H9 (cell line): Measurements from ENCODE around the gene ECEL1. TPM values are rescaled to one million over a fixed set of nuclear protein-coding genes. Genes with fewer than 3 reads are reported as not detected.

Experiments
- DNase-seq: peaks from one replicate; pipeline ENCODE4 v3.0.0-alpha.2; 2017
- H2AFZ ChIP-seq: one replicate; pipeline ENCODE4 v1.6.1; 2013; ENCODE audit warnings: mild to moderate bottlenecking, low read length, control low read depth, moderate library complexity
- H2AK5ac ChIP-seq: 2 replicates; pipeline ENCODE4 v1.6.1; 2013; ENCODE audit warnings: low read length, control low read depth, mixed read lengths; ENCODE audit not compliant: insufficient read length
- H2BK120ac ChIP-seq: one replicate; pipeline ENCODE4 v1.6.1; 2013; ENCODE audit warnings: low read depth, mild to moderate bottlenecking, low read length, control low read depth, inconsistent platforms; ENCODE audit not compliant: poor library complexity, severe bottlenecking
- H2BK12ac ChIP-seq: 2 replicates; pipeline ENCODE4 v1.6.1; 2013; ENCODE audit warnings: low read length, control low read depth, mixed read lengths, low read depth; ENCODE audit not compliant: insufficient read length
- H2BK15ac ChIP-seq: 2 replicates; pipeline ENCODE4 v1.6.1; 2013; ENCODE audit warnings: low read depth, low read length, control low read depth
- H2BK20ac ChIP-seq: one replicate; pipeline ENCODE4 v1.6.1; 2013; ENCODE audit warnings: low read depth, mild to moderate bottlenecking, low read length, control low read depth, inconsistent platforms; ENCODE audit not compliant: poor library complexity, severe bottlenecking
- H2BK5ac ChIP-seq: 2 replicates; pipeline ENCODE4 v1.6.1; 2013; ENCODE audit warnings: low read length, control low read depth, mixed read lengths; ENCODE audit not compliant: insufficient read length
- H3K14ac ChIP-seq: 2 replicates; pipeline ENCODE4 v1.6.1; 2013; ENCODE audit warnings: low read length, control low read depth; ENCODE audit not compliant: insufficient read depth
- H3K18ac ChIP-seq: 2 replicates; pipeline ENCODE4 v1.6.1; 2013; ENCODE audit warnings: low read depth, mild to moderate bottlenecking, mixed read lengths, low read length, control low read depth; ENCODE audit not compliant: insufficient read length
- H3K23ac ChIP-seq: 2 replicates; pipeline ENCODE4 v1.6.1; 2013; ENCODE audit warnings: low read length, control low read depth, mixed read lengths, low read depth; ENCODE audit not compliant: insufficient read length
- H3K23me2 ChIP-seq: 2 replicates; pipeline ENCODE4 v1.6.1; 2013; ENCODE audit warnings: low read depth, mild to moderate bottlenecking, mixed read lengths, low read length, control low read depth; ENCODE audit not compliant: insufficient read length, poor library complexity, severe bottlenecking
- H3K27ac ChIP-seq: 2 replicates; pipeline ENCODE4 v1.5.1; 2013; ENCODE audit warnings: low read length, control low read depth, mixed read lengths, low read depth; ENCODE audit not compliant: insufficient read length
- H3K27me3 ChIP-seq: 2 replicates; pipeline ENCODE4 v1.6.1; 2013; ENCODE audit warnings: low read length, control low read depth, inconsistent platforms; ENCODE audit not compliant: insufficient read depth
- H3K4ac ChIP-seq: 2 replicates; pipeline ENCODE4 v1.6.1; 2013; ENCODE audit warnings: low read depth, mild to moderate bottlenecking, control low read depth, inconsistent platforms, low read length, moderate library complexity
- H3K4me1 ChIP-seq: 2 replicates; pipeline ENCODE4 v1.6.1; 2013; ENCODE audit warnings: low read length, control low read depth, inconsistent platforms; ENCODE audit not compliant: insufficient read depth
- H3K4me2 ChIP-seq: 2 replicates; pipeline ENCODE4 v1.6.1; 2013; ENCODE audit warnings: low read length, control low read depth, mixed read lengths; ENCODE audit not compliant: insufficient read length, insufficient read depth
- H3K56ac ChIP-seq: 2 replicates; pipeline ENCODE4 v1.6.1; 2013; ENCODE audit warnings: low read depth, mild to moderate bottlenecking, mixed read lengths, low read length, control low read depth; ENCODE audit not compliant: insufficient read length
- H3K79me1 ChIP-seq: 2 replicates; pipeline ENCODE4 v1.6.1; 2013; ENCODE audit warnings: low read depth, mild to moderate bottlenecking, moderate library complexity, low read length, control low read depth, inconsistent platforms; ENCODE audit not compliant: insufficient read depth, poor library complexity, severe bottlenecking
- H3K79me2 ChIP-seq: 2 replicates; pipeline ENCODE4 v1.6.1; 2013; ENCODE audit warnings: low read length, control low read depth, inconsistent platforms; ENCODE audit not compliant: insufficient read depth
- H3K9ac ChIP-seq: 2 replicates; pipeline ENCODE4 v1.6.1; 2013; ENCODE audit warnings: low read length, control low read depth, mixed read lengths; ENCODE audit not compliant: insufficient read length; ENCODE audit errors: extremely low read depth
- H3K9me3 ChIP-seq: one replicate; pipeline ENCODE4 v1.6.1; 2013; ENCODE audit warnings: low read depth, low read length, inconsistent platforms; ENCODE audit not compliant: control insufficient read depth
- H3T11ph ChIP-seq: one replicate; pipeline ENCODE4 v1.6.1; 2013; ENCODE audit warnings: mild to moderate bottlenecking, low read length, control low read depth, inconsistent platforms
- H4K20me1 ChIP-seq: one replicate; pipeline ENCODE4 v1.6.1; 2013; ENCODE audit not compliant: control insufficient read depth, insufficient read length, insufficient read depth
- H4K5ac ChIP-seq: 2 replicates; pipeline ENCODE4 v1.6.1; 2013; ENCODE audit warnings: low read depth, mild to moderate bottlenecking, mixed read lengths, low read length, control low read depth; ENCODE audit not compliant: insufficient read length
- H4K8ac ChIP-seq: replicated peaks from 2 replicates; pipeline ENCODE4 v1.6.1; 2013; ENCODE audit warnings: low read length, control low read depth, mixed read lengths, low read depth; ENCODE audit not compliant: insufficient read length
- H4K91ac ChIP-seq: 2 replicates; pipeline ENCODE4 v1.6.1; 2013; ENCODE audit warnings: low read depth, mild to moderate bottlenecking, moderate library complexity, mixed read lengths, low read length, control low read depth; ENCODE audit not compliant: insufficient read length
- H3K27ac Mint-ChIP-seq, 3 experiments: 2 replicates in 2 of 3; 3 replicates in 1 of 3; pipeline ENCODE4 v1.8.0; 2020 to 2021; ENCODE audit warnings: mixed read lengths in 3 of 3, mild to moderate bottlenecking in 1 of 3, moderate library complexity in 1 of 3
- H3K27me3 Mint-ChIP-seq: 2 replicates; pipeline ENCODE4 v1.8.0; 2021; ENCODE audit warnings: low read depth, mild to moderate bottlenecking, moderate library complexity, mixed read lengths
- H3K36me3 Mint-ChIP-seq, 3 experiments: 2 replicates in 2 of 3; 3 replicates in 1 of 3; pipeline ENCODE4 v1.8.0; 2020 to 2021; ENCODE audit warnings: low read depth in 3 of 3, mixed read lengths in 3 of 3; ENCODE audit not compliant: insufficient read depth in 1 of 3
- H3K4me1 Mint-ChIP-seq, 2 experiments: 2 replicates each; pipeline ENCODE4 v1.8.0; 2020; ENCODE audit warnings: mixed read lengths in 2 of 2
- H3K4me3 Mint-ChIP-seq, 2 experiments: 2 replicates in 1 of 2; 3 replicates in 1 of 2; pipeline ENCODE4 v1.8.0; 2020 to 2021; ENCODE audit warnings: mild to moderate bottlenecking in 2 of 2, mixed read lengths in 2 of 2, moderate library complexity in 1 of 2
- H3K9me3 Mint-ChIP-seq, 2 experiments: 2 replicates in 1 of 2; 3 replicates in 1 of 2; pipeline ENCODE4 v1.8.0; 2020; ENCODE audit warnings: mild to moderate bottlenecking in 2 of 2, mixed read lengths in 2 of 2, moderate library complexity in 1 of 2
- WGBS: extraction: QIAGEN DNeasy Blood & Tissue Kit; methylation state at CpG from one replicate; pipeline ENCODE4 v1.1.7; 2013; ENCODE audit warnings: missing lambda C conversion rate, low lambda C conversion rate, mixed read lengths; ENCODE audit not compliant: insufficient read length; ENCODE audit errors: extremely low coverage; 5-methylcytosine and 5-hydroxymethylcytosine counted together
- total RNA-seq: library from RNA; stranded (reverse); gene quantifications from 2 replicates; pipeline ENCODE4 v1.2.1, GENCODE V29; 2021
- TF ChIP-seq, protein P1 (sequence below): fragments of 200-600 bp; sonication (generic); conservative IDR thresholded peaks from 3 replicates; pipeline ENCODE4 v1.8.0; 2021; ENCODE audit warnings: antibody characterized with exemption, mild to moderate bottlenecking

The ECEL1 gene
- total RNA-seq, 1 experiment from 2014 or later, result 8.4 TPM

DNA sequence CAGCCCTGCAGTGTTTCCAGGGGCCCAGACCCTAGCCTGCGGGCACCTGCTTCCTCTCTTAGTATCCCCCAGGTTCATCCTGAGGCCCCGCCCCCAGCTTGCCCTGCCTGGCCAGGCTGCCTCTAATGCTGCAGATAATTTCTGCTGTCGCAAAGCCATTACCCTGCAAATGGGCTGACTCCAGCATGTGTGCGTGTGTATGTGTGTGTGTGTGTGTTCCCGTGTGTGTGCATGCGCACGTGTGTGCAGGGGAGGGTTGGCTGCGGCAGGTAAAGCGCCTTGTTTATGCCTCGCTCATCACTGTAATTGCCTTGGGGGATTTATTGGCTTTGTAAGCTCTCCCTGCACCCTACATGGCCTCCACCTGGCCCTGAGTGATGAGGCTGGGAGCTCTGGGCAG lies 25.0 kb upstream of the ECEL1 start:
- Mint-ChIP-seq H3K4me1 (peaks cover 13 to 37% of the 10 kb centered on the region in 2 experiments), H3K4me3 (no peak overlapping the region), H3K36me3 (no peaks in the 10 kb centered on the region), H3K27ac (no peak overlapping the region), H3K9me3 (peaks cover 0 to 2% of the 10 kb centered on the region in 2 experiments; a peak in 2 of 5 replicates), H3K27me3 (peaks cover 14% of the 10 kb centered on the region)
- Histone ChIP-seq H2BK12ac (no peak overlapping the region), H3K9me3 (no peaks in the 10 kb centered on the region), H3K4me2 (no peak overlapping the region), H4K20me1 (no peaks in the 10 kb centered on the region), H3K23ac (no peak overlapping the region), H4K91ac (no peak overlapping the region), H3K56ac (no peak overlapping the region), H2BK120ac (no peak overlapping the region), H2AK5ac (no peak overlapping the region), H3T11ph (no peak overlapping the region), H3K18ac (no peak overlapping the region), H3K27ac (no peak overlapping the region), H4K5ac (no peak overlapping the region), H3K4me1 (no peaks in the 10 kb centered on the region), H3K79me2 (no peaks in the 10 kb centered on the region), H3K9ac (no peak overlapping the region), H2BK15ac (no peak overlapping the region), H3K23me2 (no peaks in the 10 kb centered on the region), H3K4ac (no peak overlapping the region), H4K8ac (no peak overlapping the region), H3K14ac (no peak overlapping the region), H2AFZ (no peak overlapping the region), H3K79me1 (no peaks in the 10 kb centered on the region), H2BK5ac (no peak overlapping the region), H3K27me3 (no peaks in the 10 kb centered on the region), H2BK20ac (no peak overlapping the region)
- WGBS, result no CpG with 5 or more reads among the region's 10 CpGs
- TF ChIP-seq, protein P1, sequence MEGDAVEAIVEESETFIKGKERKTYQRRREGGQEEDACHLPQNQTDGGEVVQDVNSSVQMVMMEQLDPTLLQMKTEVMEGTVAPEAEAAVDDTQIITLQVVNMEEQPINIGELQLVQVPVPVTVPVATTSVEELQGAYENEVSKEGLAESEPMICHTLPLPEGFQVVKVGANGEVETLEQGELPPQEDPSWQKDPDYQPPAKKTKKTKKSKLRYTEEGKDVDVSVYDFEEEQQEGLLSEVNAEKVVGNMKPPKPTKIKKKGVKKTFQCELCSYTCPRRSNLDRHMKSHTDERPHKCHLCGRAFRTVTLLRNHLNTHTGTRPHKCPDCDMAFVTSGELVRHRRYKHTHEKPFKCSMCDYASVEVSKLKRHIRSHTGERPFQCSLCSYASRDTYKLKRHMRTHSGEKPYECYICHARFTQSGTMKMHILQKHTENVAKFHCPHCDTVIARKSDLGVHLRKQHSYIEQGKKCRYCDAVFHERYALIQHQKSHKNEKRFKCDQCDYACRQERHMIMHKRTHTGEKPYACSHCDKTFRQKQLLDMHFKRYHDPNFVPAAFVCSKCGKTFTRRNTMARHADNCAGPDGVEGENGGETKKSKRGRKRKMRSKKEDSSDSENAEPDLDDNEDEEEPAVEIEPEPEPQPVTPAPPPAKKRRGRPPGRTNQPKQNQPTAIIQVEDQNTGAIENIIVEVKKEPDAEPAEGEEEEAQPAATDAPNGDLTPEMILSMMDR, result no peak
- no peak for DNase-seq
